GM21367 (cell line): ENCODE measurements around the gene NDOR1.
"Not testable (repeated sequence)": the region's sequence is repeated elsewhere in the genome, so short reads cannot be mapped to it uniquely, and the experiment has no call there.

Experiments
- ATAC-seq: cut with Tn5 transposase; IDR thresholded peaks from one replicate; pipeline ENCODE4 v1.9.1; 2021; ENCODE audit not compliant: unreplicated experiment

NDOR1 gene

GRCh38 chr9:137230705-137231371 lies 25.3 kb downstream of the NDOR1 start, which contains the start of gene SLC34A3:
Gene SLC34A3, plus strand, starts transcription at chr9:137230901. Its CDS starts 802 bp downstream, at chr9:137231703.
- ATAC-seq: no peak

- ATAC-seq: no peak
Observed at GRCh38 chr9:137231372-137232039, 26.0 kb downstream of the NDOR1 start.

- ATAC-seq: no peak
Observed at GRCh38 chr9:137232101-137232500, 26.6 kb downstream of the NDOR1 start.

GRCh38 chr9:137232510-137232909 lies 27.0 kb downstream of the NDOR1 start:
- no peak for ATAC-seq

- ATAC-seq: no peak
Observed at GRCh38 chr9:137233143-137233980, 27.9 kb downstream of the NDOR1 start.

GRCh38 chr9:137234055-137234697 lies 28.7 kb downstream of the NDOR1 start:
- no peak for ATAC-seq

GRCh38 chr9:137234758-137235423 lies 29.4 kb downstream of the NDOR1 start:
- ATAC-seq: no peak

- ATAC-seq: no peak
Observed at GRCh38 chr9:137235424-137236237, 30.1 kb downstream of the NDOR1 start.

GRCh38 chr9:137236238-137236935 lies 30.9 kb downstream of the NDOR1 start:
- no peak for ATAC-seq

GRCh38 chr9:137236936-137237421 lies 31.5 kb downstream of the NDOR1 start:
- no peak for ATAC-seq

GRCh38 chr9:137237759-137238726 lies 32.5 kb downstream of the NDOR1 start:
- ATAC-seq: no peak

GRCh38 chr9:137239541-137240200 lies 34.2 kb downstream of the NDOR1 start:
- ATAC-seq: not testable (repeated sequence)

GRCh38 chr9:137240318-137240840 lies 34.9 kb downstream of the NDOR1 start:
- peak; percentile 16 for ATAC-seq

- ATAC-seq: peak; percentile 64
Observed at GRCh38 chr9:137240841-137241489, 35.5 kb downstream of the NDOR1 start, which contains the start of gene TUBB4B. Gene TUBB4B, plus strand, starts transcription at chr9:137241287. Its CDS starts 74 bp downstream, at chr9:137241361.

- ATAC-seq: peak; percentile 1
Observed at GRCh38 chr9:137241490-137242268, 36.2 kb downstream of the NDOR1 start.
